Measurements from ENCODE around the gene PHF19.

The PHF19 gene

DNA sequence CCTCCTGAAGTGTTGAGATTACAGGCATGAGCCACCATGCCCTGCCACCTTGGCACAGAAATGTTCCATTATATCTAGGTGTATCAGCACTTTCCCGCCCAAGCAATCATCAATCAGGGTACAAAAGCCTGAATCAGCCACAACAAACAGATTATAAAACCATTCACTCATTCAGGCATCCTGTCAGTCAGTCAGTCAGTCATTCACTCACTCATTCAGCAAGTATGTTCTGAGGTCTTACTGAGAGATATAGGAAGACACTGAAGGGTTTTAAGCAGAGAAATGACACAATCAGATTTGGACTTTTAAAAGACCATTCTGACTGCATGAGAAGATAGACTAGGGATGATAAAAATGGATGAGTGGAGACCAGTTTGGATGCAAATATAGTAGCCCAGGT lies 47.3 kb downstream of the PHF19 start:
- TF ChIP-seq, protein P1, sequence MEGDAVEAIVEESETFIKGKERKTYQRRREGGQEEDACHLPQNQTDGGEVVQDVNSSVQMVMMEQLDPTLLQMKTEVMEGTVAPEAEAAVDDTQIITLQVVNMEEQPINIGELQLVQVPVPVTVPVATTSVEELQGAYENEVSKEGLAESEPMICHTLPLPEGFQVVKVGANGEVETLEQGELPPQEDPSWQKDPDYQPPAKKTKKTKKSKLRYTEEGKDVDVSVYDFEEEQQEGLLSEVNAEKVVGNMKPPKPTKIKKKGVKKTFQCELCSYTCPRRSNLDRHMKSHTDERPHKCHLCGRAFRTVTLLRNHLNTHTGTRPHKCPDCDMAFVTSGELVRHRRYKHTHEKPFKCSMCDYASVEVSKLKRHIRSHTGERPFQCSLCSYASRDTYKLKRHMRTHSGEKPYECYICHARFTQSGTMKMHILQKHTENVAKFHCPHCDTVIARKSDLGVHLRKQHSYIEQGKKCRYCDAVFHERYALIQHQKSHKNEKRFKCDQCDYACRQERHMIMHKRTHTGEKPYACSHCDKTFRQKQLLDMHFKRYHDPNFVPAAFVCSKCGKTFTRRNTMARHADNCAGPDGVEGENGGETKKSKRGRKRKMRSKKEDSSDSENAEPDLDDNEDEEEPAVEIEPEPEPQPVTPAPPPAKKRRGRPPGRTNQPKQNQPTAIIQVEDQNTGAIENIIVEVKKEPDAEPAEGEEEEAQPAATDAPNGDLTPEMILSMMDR (conservative IDR thresholded peaks at IDR 0.05; ENCODE audit: low read depth, low read length) = no peak
- H4K20me1 ChIP-seq (ENCODE audit: insufficient read depth) = no peaks in the 10 kb centered on the region
- no peak overlapping the region for H3K27ac ChIP-seq
- no peak overlapping the region for H3K9ac ChIP-seq
- no peaks in the 10 kb centered on the region for H3K36me3 ChIP-seq (ENCODE audit: insufficient read depth)
- H3K4me2 ChIP-seq = no peak overlapping the region
- no peaks in the 10 kb centered on the region for H3K27me3 ChIP-seq (ENCODE audit: insufficient read depth, low read depth)
- no peaks in the 10 kb centered on the region for H3K79me2 ChIP-seq (ENCODE audit: insufficient read depth, low read depth)
- H2AFZ ChIP-seq (ENCODE audit: low read depth) = no peak overlapping the region
- H3K4me3 ChIP-seq (IDR thresholded peaks at IDR 0.05; ENCODE audit: insufficient read depth, low read depth, low read length) = no peak overlapping the region
- no peaks in the 10 kb centered on the region for H3K4me1 ChIP-seq (ENCODE audit: low read depth, poor library complexity, severe bottlenecking)

DNA sequence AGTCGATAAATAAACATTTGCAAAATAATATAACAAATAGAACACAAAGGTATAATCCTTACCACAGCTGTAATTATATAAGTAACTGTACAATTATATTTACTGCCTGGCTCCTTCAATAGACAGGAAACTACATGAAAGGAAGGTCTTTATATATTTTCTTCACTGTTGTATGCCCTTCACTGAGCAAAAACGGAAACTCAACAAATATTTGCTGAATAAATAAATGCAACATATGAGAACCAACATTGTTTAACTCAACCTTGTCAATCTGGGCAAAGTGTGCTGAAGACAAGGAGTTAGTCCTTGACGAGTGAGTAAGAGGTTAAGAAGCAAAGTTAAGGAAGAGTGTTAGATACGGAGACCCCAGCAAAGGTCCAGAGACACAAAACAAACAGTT lies 56.9 kb downstream of the PHF19 start:
- Histone ChIP-seq H3K4me1 (ENCODE audit: low read depth, poor library complexity, severe bottlenecking) (no peaks in the 10 kb centered on the region), H3K36me3 (ENCODE audit: insufficient read depth) (0 out of 2 replicates have a peak, but pooled peaks cover 5% of the 10 kb centered on the region)

DNA sequence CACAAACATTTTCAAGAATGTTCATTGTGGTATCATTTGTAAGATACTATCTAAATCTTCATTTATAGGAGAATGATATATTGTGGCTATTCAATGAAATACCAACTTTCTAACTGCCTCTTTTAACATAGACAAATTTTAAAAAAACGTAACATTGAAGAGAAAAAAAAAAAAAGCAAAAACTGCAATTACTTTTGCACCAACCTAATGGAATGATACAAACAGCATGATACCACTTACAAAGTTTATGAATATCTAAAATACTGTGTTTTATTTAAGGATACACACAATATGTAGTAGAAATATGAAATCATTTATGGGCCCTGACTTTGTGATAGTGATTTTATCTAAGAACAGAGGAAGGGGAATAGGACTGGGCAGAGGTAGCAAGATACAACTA lies 58.4 kb downstream of the PHF19 start:
- no peaks in the 10 kb centered on the region for H3K79me2 ChIP-seq (ENCODE audit: insufficient read depth, low read depth)
- H3K27me3 ChIP-seq (ENCODE audit: insufficient read depth, low read depth) = no peaks in the 10 kb centered on the region
- no peaks in the 10 kb centered on the region for H4K20me1 ChIP-seq (ENCODE audit: insufficient read depth)
- TF ChIP-seq, protein P1 (conservative IDR thresholded peaks at IDR 0.05; ENCODE audit: low read depth, low read length) = no peak
- 0 out of 2 replicates have a peak, but pooled peaks cover 5% of the 10 kb centered on the region for H3K36me3 ChIP-seq (ENCODE audit: insufficient read depth)
- H3K4me3 ChIP-seq (IDR thresholded peaks at IDR 0.05; ENCODE audit: insufficient read depth, low read depth, low read length) = no peak overlapping the region
- no peak overlapping the region for H3K4me2 ChIP-seq
- no peak overlapping the region for H3K9ac ChIP-seq
- H3K27ac ChIP-seq = no peak overlapping the region
- no peak overlapping the region for H2AFZ ChIP-seq (ENCODE audit: low read depth)
- no peaks in the 10 kb centered on the region for H3K4me1 ChIP-seq (ENCODE audit: low read depth, poor library complexity, severe bottlenecking)

More for the DNA sequence above, 56.9 kb downstream of the PHF19 start:
- no peak overlapping the region for H2AFZ ChIP-seq (ENCODE audit: low read depth)
- H3K9ac ChIP-seq = no peak overlapping the region
- no peaks in the 10 kb centered on the region for H4K20me1 ChIP-seq (ENCODE audit: insufficient read depth)
- TF ChIP-seq, protein P1 (conservative IDR thresholded peaks at IDR 0.05; ENCODE audit: low read depth, low read length) = no peak
- no peak overlapping the region for H3K4me3 ChIP-seq (IDR thresholded peaks at IDR 0.05; ENCODE audit: insufficient read depth, low read depth, low read length)
- no peaks in the 10 kb centered on the region for H3K79me2 ChIP-seq (ENCODE audit: insufficient read depth, low read depth)
- no peak overlapping the region for H3K27ac ChIP-seq
- no peaks in the 10 kb centered on the region for H3K27me3 ChIP-seq (ENCODE audit: insufficient read depth, low read depth)
- H3K4me2 ChIP-seq = no peak overlapping the region

DNA sequence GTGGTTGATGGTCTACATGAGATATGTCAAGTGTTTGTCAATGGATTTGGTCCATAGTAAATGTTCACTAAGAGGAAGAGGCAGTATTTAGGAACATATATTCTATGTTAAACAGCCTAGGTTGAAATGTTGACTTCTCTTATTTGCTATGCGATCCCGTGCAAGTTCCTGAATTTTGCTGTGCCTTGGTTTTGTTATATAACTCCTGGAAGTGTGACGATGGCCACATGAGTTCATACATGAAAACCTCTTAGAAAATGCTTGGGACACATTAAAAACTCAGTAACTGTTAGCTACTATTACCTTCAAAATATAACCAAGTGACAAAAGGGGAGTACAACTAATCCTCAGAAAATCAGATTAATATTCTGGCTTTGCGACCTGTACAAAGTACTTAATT lies 61.9 kb downstream of the PHF19 start:
- Histone ChIP-seq H3K9ac (no peak overlapping the region), H3K27ac (no peak overlapping the region), H3K36me3 (ENCODE audit: insufficient read depth) (no peaks in the 10 kb centered on the region), H3K79me2 (ENCODE audit: insufficient read depth, low read depth) (no peaks in the 10 kb centered on the region), H3K27me3 (ENCODE audit: insufficient read depth, low read depth) (no peaks in the 10 kb centered on the region), H4K20me1 (ENCODE audit: insufficient read depth) (no peaks in the 10 kb centered on the region), H3K4me3 (IDR thresholded peaks at IDR 0.05; ENCODE audit: insufficient read depth, low read depth, low read length) (no peak overlapping the region), H2AFZ (ENCODE audit: low read depth) (no peak overlapping the region), H3K4me2 (no peak overlapping the region), H3K4me1 (ENCODE audit: low read depth, poor library complexity, severe bottlenecking) (no peaks in the 10 kb centered on the region)
- TF ChIP-seq, protein P1 (conservative IDR thresholded peaks at IDR 0.05; ENCODE audit: low read depth, low read length) = no peak

Data from KMS-11 (cell line).